Measurements from ENCODE around the gene BCL7A. TPM values are rescaled to one million over a fixed set of nuclear protein-coding genes. Genes with fewer than 3 reads are reported as not detected.

The BCL7A gene
- total and polyA plus RNA-seq, 10 of the 15 experiments (the other 5 are each of a cell fraction or from before 2014, with no cell fraction given), result 0.37 to 17.2 (median 11.7) TPM

DNA sequence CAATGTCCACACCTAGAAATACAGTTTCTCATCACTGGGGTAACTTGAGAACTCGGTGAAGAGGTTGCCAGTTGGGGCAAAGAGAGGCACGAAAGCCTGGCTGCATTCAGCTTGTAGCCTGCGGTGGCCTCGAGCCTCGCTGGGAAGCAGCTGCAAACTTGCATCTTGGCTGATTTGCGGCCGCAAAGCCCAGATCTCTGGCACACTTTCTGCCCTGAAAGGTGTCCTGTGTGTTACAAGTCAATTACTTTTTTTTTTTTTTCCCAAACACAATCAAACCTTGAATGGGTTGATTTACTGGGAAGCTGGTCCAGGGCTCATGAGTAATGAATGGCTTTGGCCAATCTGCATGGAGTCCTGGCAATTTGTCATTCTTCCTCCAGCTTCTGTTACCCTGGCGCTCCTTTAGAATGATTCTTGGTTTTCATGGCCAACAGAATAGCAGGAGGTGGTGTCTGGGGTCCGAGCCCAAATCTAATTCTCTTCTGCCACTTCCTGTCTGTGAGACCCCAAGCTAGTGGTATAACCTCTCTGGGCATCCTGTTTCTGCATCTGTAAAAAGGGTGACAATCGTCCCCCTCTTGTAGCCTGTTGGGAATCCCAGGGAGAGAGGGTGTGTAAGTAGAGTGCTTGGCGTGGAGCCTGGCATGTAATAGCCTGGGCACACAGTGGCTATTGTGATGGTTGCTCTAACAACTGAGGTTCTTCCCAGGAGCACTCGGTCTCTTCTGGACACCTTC lies 6.7 kb downstream of the BCL7A start (continued):
- TF ChIP-seq SIX5 (IDR thresholded peaks at IDR 0.05; ENCODE audit: low read depth, low read length, severe bottlenecking) (no peak), CHD1 (IDR thresholded peaks at IDR 0.05; ENCODE audit: low read depth, low read length) (no peak), IRF3 (IDR thresholded peaks at IDR 0.05) (no peak)
- TF ChIP-seq, protein P1, sequence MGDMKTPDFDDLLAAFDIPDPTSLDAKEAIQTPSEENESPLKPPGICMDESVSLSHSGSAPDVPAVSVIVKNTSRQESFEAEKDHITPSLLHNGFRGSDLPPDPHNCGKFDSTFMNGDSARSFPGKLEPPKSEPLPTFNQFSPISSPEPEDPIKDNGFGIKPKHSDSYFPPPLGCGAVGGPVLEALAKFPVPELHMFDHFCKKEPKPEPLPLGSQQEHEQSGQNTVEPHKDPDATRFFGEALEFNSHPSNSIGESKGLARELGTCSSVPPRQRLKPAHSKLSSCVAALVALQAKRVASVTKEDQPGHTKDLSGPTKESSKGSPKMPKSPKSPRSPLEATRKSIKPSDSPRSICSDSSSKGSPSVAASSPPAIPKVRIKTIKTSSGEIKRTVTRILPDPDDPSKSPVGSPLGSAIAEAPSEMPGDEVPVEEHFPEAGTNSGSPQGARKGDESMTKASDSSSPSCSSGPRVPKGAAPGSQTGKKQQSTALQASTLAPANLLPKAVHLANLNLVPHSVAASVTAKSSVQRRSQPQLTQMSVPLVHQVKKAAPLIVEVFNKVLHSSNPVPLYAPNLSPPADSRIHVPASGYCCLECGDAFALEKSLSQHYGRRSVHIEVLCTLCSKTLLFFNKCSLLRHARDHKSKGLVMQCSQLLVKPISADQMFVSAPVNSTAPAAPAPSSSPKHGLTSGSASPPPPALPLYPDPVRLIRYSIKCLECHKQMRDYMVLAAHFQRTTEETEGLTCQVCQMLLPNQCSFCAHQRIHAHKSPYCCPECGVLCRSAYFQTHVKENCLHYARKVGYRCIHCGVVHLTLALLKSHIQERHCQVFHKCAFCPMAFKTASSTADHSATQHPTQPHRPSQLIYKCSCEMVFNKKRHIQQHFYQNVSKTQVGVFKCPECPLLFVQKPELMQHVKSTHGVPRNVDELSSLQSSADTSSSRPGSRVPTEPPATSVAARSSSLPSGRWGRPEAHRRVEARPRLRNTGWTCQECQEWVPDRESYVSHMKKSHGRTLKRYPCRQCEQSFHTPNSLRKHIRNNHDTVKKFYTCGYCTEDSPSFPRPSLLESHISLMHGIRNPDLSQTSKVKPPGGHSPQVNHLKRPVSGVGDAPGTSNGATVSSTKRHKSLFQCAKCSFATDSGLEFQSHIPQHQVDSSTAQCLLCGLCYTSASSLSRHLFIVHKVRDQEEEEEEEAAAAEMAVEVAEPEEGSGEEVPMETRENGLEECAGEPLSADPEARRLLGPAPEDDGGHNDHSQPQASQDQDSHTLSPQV (IDR thresholded peaks at IDR 0.05), result no peak

All from GM12878 (cell line).